ENCODE results near the gene SH2D3A.

- TF ChIP-seq CTCF (IDR thresholded peaks at IDR 0.05; ENCODE audit: poor library complexity) (no peak), EZH2phosphoT487 (IDR thresholded peaks at IDR 0.05; ENCODE audit: low read depth, severe bottlenecking, unreplicated experiment) (no peak), EZH2 (IDR thresholded peaks at IDR 0.05; ENCODE audit: borderline replicate concordance) (no peak)
Observed at GRCh38 chr19:6739883-6740588, 27.2 kb downstream of the SH2D3A start.

Measured in hepatocyte (in vitro differentiated cells).